SK-N-SH (cell line): ENCODE data around the gene TRAK1. TPM values are rescaled to one million over a fixed set of nuclear protein-coding genes. Genes with fewer than 3 reads are reported as not detected.

ENCODE experiments used
- CTCF ChIA-PET: fragments of 300-600, 350-600 bp; formaldehyde crosslinking; extraction: SDS; loops from one replicate; lab custom pipeline; 2021; lab: Yijun Ruan, JAX
- POLR2A ChIA-PET: fragments of 350-600 bp; sonication (Branson Sonifier 250); formaldehyde crosslinking; extraction: SDS; loops from one replicate; lab custom pipeline; 2020; ENCODE audit warnings: antibody characterized with exemption, inconsistent platforms; lab: Yijun Ruan, JAX
- DNase-seq: peaks from one replicate; pipeline ENCODE4 v3.0.0; 2012
- H2AFZ ChIP-seq: fragments of 200-600 bp; sonication (generic); 2 replicates; pipeline ENCODE4 v1.8.1; 2016; ENCODE audit warnings: antibody characterized with exemption, mild to moderate bottlenecking, low read depth
- H3F3A ChIP-seq: fragments of 200-600 bp; sonication (generic); replicated peaks from 2 replicates; pipeline ENCODE3; 2016; ENCODE audit warnings: antibody characterized with exemption, mild to moderate bottlenecking; ENCODE audit not compliant: insufficient read depth
- H3K27ac ChIP-seq, 2 experiments: fragments of 200-500 bp in 1 of 2; fragments of 200-600 bp in 1 of 2; sonication (Bioruptor generic) in 1 of 2; sonication (generic), shearing (Covaris generic) in 1 of 2; 2 replicates each; pipeline versions ENCODE4 v1.5.1 to v1.6.1; 2014 to 2016; ENCODE audit warnings: low read depth in 2 of 2, inconsistent platforms in 1 of 2, low read length in 1 of 2, mild to moderate bottlenecking in 1 of 2, mixed read lengths in 1 of 2
- H3K27me3 ChIP-seq: fragments of 200-600 bp; sonication (generic), shearing (Covaris generic); 2 replicates; pipeline ENCODE4 v1.6.1; 2016; ENCODE audit warnings: mixed run types; ENCODE audit not compliant: insufficient read depth
- H3K36me3 ChIP-seq, 2 experiments: fragments of 200-500 bp in 1 of 2; fragments of 200-600 bp in 1 of 2; sonication (Bioruptor generic) in 1 of 2; sonication (generic) in 1 of 2; replicated peaks in 1 of 2; 2 replicates each; pipeline versions ENCODE3 to v1.5.1; 2014 to 2016; ENCODE audit warnings: low read length in 1 of 2, mild to moderate bottlenecking in 1 of 2; ENCODE audit not compliant: insufficient read depth in 2 of 2, control insufficient read depth in 1 of 2
- H3K4me1 ChIP-seq, 2 experiments: fragments of 200-500 bp in 1 of 2; fragments of 200-600 bp in 1 of 2; sonication (Bioruptor generic) in 1 of 2; sonication (generic), shearing (Covaris generic) in 1 of 2; 2 replicates each; pipeline versions ENCODE4 v1.5.1 to v1.6.1; 2014 to 2016; ENCODE audit warnings: low read depth in 1 of 2, low read length in 1 of 2, mixed run types in 1 of 2; ENCODE audit not compliant: insufficient read depth in 2 of 2, control insufficient read depth in 1 of 2
- H3K4me2 ChIP-seq: fragments of 200-600 bp; sonication (generic), shearing (Covaris generic); 2 replicates; pipeline ENCODE4 v1.6.1; 2017; ENCODE audit warnings: mixed run types
- H3K4me3 ChIP-seq, 2 experiments: fragments of 200-500 bp in 1 of 2; fragments of 200-600 bp in 1 of 2; sonication (Bioruptor generic) in 1 of 2; sonication (generic), shearing (Covaris generic) in 1 of 2; 2 replicates each; pipeline versions ENCODE4 v1.5.1 to v1.8.1; 2014 to 2016; ENCODE audit warnings: low read depth in 2 of 2, inconsistent platforms in 1 of 2, low read length in 1 of 2, mild to moderate bottlenecking in 1 of 2, mixed read lengths in 1 of 2, moderate library complexity in 1 of 2
- H3K79me2 ChIP-seq: fragments of 200-600 bp; sonication (generic); 2 replicates; pipeline ENCODE4 v1.8.1; 2017; ENCODE audit warnings: mild to moderate bottlenecking; ENCODE audit not compliant: insufficient read depth
- H3K9ac ChIP-seq: fragments of 200-600 bp; sonication (generic); 2 replicates; pipeline ENCODE4 v1.6.1; 2017; ENCODE audit warnings: mixed run types
- H3K9me2 ChIP-seq: fragments of 200-600 bp; sonication (generic); 2 replicates; pipeline ENCODE4 v1.6.1; 2017; ENCODE audit warnings: mixed run types
- H3K9me3 ChIP-seq: fragments of 200-600 bp; sonication (generic); 2 replicates; pipeline ENCODE4 v1.6.1; 2017; ENCODE audit warnings: mixed run types, mild to moderate bottlenecking, moderate library complexity
- H4K20me1 ChIP-seq: fragments of 200-600 bp; sonication (generic); 2 replicates; pipeline ENCODE4 v1.6.1; 2017; ENCODE audit warnings: mild to moderate bottlenecking, mixed run types; ENCODE audit not compliant: insufficient read depth
- CHD2 ChIP-seq: fragments of 150-350 bp; IDR thresholded peaks from 2 replicates; pipeline ENCODE4 v1.6.1; 2018; ENCODE audit warnings: low read length; ENCODE audit not compliant: partially characterized antibody
- EP300 ChIP-seq, 2 experiments: IDR thresholded peaks; 2 replicates each; pipeline versions ENCODE4 v1.4.0 to v1.6.1; 2012; ENCODE audit warnings: borderline replicate concordance in 1 of 2, low read depth in 1 of 2, low read length in 1 of 2
- GABPA ChIP-seq: IDR thresholded peaks from 2 replicates; pipeline ENCODE4 v1.4.0; 2012; ENCODE audit warnings: low read depth, mild to moderate bottlenecking
- GATA2 ChIP-seq: sonication (generic); formaldehyde crosslinking; IDR thresholded peaks from 2 replicates; pipeline ENCODE4 v1.5.0; 2020; ENCODE audit warnings: mild to moderate bottlenecking, missing genetic modification reagents
- JUND ChIP-seq: IDR thresholded peaks from 2 replicates; pipeline ENCODE4 v1.4.0; 2012
- MEF2A ChIP-seq: IDR thresholded peaks from 2 replicates; pipeline ENCODE4 v1.4.0; 2012; ENCODE audit warnings: low read depth, borderline replicate concordance
- RXRA ChIP-seq: IDR thresholded peaks from 2 replicates; pipeline ENCODE4 v1.4.0; 2012; ENCODE audit warnings: low read depth, mild to moderate bottlenecking, borderline replicate concordance
- SIN3A ChIP-seq: IDR thresholded peaks from 2 replicates; pipeline ENCODE4 v1.6.1; 2012; ENCODE audit warnings: low read depth, mild to moderate bottlenecking, low read length, moderate library complexity, borderline replicate concordance
- SMC3 ChIP-seq: IDR thresholded peaks from 2 replicates; pipeline ENCODE4 v1.6.1; 2012; ENCODE audit warnings: low read depth, low read length, improper control_type of control experiment
- TCF12 ChIP-seq: IDR thresholded peaks from 2 replicates; pipeline ENCODE4 v1.4.0; 2012
- WGBS: methylation state at CpG from one replicate; pipeline ENCODE4 v1.1.6; 2017; ENCODE audit warnings: low lambda C conversion rate; 5-methylcytosine and 5-hydroxymethylcytosine counted together
- polyA plus RNA-seq, 3 experiments: library from polyadenylated mRNA; depleted of rRNA; stranded (reverse); fragments of >200 nt; gene quantifications; 2 replicates each; pipeline ENCODE4 v1.2.3, GENCODE V29; 2012
- TF ChIP-seq, protein P1 (sequence below): fragments of 150-350 bp; IDR thresholded peaks from 2 replicates; pipeline ENCODE4 v1.6.1; 2016; ENCODE audit warnings: mild to moderate bottlenecking, low read depth, low read length

TRAK1 gene
- polyA plus RNA-seq, 1 of the 3 experiments (the other 2 are of a cell fraction) = 12.5 TPM

DNA sequence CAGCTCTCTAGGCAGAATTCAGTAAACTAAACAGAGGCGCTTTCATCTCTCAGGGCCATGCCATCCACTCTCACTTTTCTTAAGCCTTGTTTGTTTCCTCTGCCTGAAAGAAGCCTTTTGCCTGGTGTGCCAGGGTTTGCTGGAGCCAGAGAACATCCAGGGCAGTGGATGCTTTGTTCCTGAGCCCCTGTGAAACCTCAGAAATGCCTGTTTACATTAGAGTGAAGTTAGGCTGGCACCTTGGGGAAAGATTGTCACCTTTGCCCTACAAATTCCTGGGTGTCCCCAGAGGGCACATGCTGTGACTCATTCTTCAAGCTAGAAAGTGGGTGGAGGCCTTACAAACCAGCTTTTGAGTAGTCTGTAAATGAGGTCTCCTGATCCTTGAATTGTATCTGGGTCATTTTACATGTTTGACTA lies 10.7 kb upstream of the TRAK1 start:
- no peaks in the 10 kb centered on the region for H3F3A ChIP-seq
- TF ChIP-seq SIN3A (no peak), GATA2 (CRISPR knock-in tag) (no peak), GABPA (no peak), CHD2 (no peak), TCF12 (peak; percentile 38; the same call in 1 of the 2 replicates), RXRA (no peak), JUND (no peak), MEF2A (no peak)
- 73% methylated on average over 1 of the region's 1 CpG for WGBS
- no peak for DNase-seq
- no peaks in the 10 kb centered on the region for H3K27me3 ChIP-seq
- H3K9ac ChIP-seq = no peak overlapping the region
- H2AFZ ChIP-seq = no peak overlapping the region
- ChIA-PET POLR2A (no interaction called here), CTCF (interaction anchor here (1.5 kb wide), 2 partner anchors 19 to 111 kb away, joined by 5 read pairs; no protein-coding TSS in a partner anchor)
- no peaks in the 10 kb centered on the region for H3K9me2 ChIP-seq
- H3K9me3 ChIP-seq = no peaks in the 10 kb centered on the region
- no peaks in the 10 kb centered on the region for H3K36me3 ChIP-seq
- H3K79me2 ChIP-seq = peaks cover 23% of the 10 kb centered on the region
- H3K4me3 ChIP-seq = no peak overlapping the region
- peak overlapping the region; percentile 24 for H3K4me2 ChIP-seq
- no peaks in the 10 kb centered on the region for H4K20me1 ChIP-seq
- peaks cover 2 to 10% of the 10 kb centered on the region in 2 experiments; a peak in 2 of 4 replicates for H3K4me1 ChIP-seq
- peak overlapping the region in 1 of 2 experiments; percentile 47; a peak in 1 of 4 replicates for H3K27ac ChIP-seq

DNA sequence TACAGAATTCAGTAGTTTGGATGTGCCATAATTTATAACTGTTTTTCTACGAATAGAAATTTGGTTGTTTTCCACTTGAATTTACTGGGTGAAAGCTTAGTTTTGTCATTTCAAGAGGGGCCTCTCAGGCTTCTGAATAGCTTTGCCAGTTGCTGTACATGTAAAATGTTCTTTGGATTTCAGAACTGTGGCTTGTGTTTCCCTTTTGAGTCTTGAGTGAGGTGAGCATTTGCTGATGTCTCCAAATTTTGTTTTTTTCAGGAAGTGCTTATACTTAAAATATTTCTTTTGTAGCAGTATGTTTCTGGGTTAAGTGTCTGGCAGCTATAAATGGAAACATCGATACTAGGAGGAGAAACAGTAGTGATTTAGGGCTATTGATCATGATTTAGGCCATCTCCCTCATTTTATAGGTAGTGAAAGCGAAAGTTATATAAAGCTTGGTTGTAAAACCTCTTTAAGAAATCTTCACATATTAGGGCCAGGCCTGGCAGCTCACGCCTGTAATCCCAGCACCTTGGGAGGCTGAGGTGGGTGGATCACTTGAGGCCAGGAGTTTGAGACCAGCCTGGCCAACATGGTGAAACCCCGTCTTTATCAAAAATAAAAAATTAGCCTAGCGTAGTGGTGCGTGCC lies 9.2 kb upstream of the TRAK1 start:
- WGBS = 98% methylated on average over 7 of the region's 7 CpGs
- no peak overlapping the region for H3K9ac ChIP-seq

More for the DNA sequence above, 9.2 kb upstream of the TRAK1 start:
- TF ChIP-seq, protein P1, sequence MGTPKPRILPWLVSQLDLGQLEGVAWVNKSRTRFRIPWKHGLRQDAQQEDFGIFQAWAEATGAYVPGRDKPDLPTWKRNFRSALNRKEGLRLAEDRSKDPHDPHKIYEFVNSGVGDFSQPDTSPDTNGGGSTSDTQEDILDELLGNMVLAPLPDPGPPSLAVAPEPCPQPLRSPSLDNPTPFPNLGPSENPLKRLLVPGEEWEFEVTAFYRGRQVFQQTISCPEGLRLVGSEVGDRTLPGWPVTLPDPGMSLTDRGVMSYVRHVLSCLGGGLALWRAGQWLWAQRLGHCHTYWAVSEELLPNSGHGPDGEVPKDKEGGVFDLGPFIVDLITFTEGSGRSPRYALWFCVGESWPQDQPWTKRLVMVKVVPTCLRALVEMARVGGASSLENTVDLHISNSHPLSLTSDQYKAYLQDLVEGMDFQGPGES = no peak
- no peak for TF ChIP-seq SMC3
- TF ChIP-seq EP300 (IDR thresholded peaks at IDR 0.05; ENCODE audit: borderline replicate concordance in 1 of 2, low read depth in 1 of 2, low read length in 1 of 2) = no peak
- no peak for TF ChIP-seq CHD2
- TF ChIP-seq SIN3A = no peak
- ChIA-PET POLR2A (no interaction called here), CTCF (interaction anchor here (1.3 kb wide), 1 partner anchor 17 kb away, joined by 4 read pairs; no protein-coding TSS in a partner anchor)
- H3K79me2 ChIP-seq = peaks cover 21% of the 10 kb centered on the region
- DNase-seq = no peak
- no peak overlapping the region for H3K4me2 ChIP-seq
- H3K27ac ChIP-seq = no peak overlapping the region
- H2AFZ ChIP-seq = no peak overlapping the region
- H4K20me1 ChIP-seq = no peaks in the 10 kb centered on the region
- no peak overlapping the region for H3K4me3 ChIP-seq
- H3K9me2 ChIP-seq = no peaks in the 10 kb centered on the region
- H3K9me3 ChIP-seq = no peaks in the 10 kb centered on the region
- H3F3A ChIP-seq = no peaks in the 10 kb centered on the region
- no peaks in the 10 kb centered on the region for H3K36me3 ChIP-seq
- H3K4me1 ChIP-seq = peaks cover 2 to 10% of the 10 kb centered on the region in 2 experiments; a peak in 2 of 4 replicates
- no peaks in the 10 kb centered on the region for H3K27me3 ChIP-seq
